BLaER1 (cell line): ENCODE measurements around the gene PFAS.
A peak's percentile ranks its signal among the peaks of the same experiment; 100 is the strongest.

Experiments used
- H3K27ac ChIP-seq: shearing (Covaris generic); formaldehyde crosslinking; 2 replicates; pipeline ENCODE4 v1.8.1; 2022
- H3K27me3 ChIP-seq: shearing (Covaris generic); formaldehyde crosslinking; 2 replicates; pipeline ENCODE4 v1.8.1; 2022
- H3K36me3 ChIP-seq: shearing (Covaris generic); formaldehyde crosslinking; 2 replicates; pipeline ENCODE4 v1.8.1; 2022
- H3K4me1 ChIP-seq: shearing (Covaris generic); formaldehyde crosslinking; 2 replicates; pipeline ENCODE4 v1.8.1; 2022
- H3K4me2 ChIP-seq: shearing (Covaris generic); formaldehyde crosslinking; 2 replicates; pipeline ENCODE4 v1.8.1; 2022
- H3K4me3 ChIP-seq: shearing (Covaris generic); formaldehyde crosslinking; 2 replicates; pipeline ENCODE4 v1.8.1; 2022
- H3K9ac ChIP-seq: shearing (Covaris generic); formaldehyde crosslinking; 2 replicates; pipeline ENCODE4 v1.8.1; 2022
- H3K9me3 ChIP-seq: shearing (Covaris generic); formaldehyde crosslinking; 2 replicates; pipeline ENCODE4 v1.8.1; 2022
- H4K20me1 ChIP-seq: shearing (Covaris generic); formaldehyde crosslinking; 2 replicates; pipeline ENCODE4 v1.8.1; 2022
- Cebpa-rat ChIP-seq: shearing (Covaris generic); IDR thresholded peaks from 2 replicates; pipeline ENCODE4 v1.8.1; 2022

Gene PFAS

DNA sequence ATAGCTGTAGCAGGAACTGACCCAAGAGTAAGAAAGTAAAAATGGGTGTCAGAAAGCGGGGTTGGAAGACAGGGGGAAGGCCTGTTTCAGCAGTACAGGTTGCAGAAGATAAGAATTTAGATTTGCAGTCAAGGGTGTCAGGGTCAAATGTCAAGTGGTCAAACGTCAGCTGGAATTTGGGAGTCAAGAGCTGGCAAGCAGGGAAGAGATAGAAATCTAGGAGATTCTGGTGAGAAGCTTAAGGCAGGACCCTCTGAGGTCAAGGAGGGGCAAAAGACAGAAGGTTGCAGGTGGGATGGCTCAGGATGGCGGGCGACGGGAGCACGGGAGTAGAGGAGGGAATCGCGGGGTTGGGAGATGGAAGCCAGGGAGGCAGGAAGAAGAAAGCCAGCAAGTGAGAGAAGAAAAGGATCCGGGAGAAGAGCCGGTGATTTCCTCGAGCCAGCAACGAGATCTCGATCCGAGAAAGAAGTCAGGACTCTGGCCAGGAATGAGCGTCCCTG is 45.8 kb downstream of the PFAS start:
- peaks cover 38% of the 10 kb centered on the region for H3K4me1 ChIP-seq
- no peaks in the 10 kb centered on the region for H3K9me3 ChIP-seq
- H3K9ac ChIP-seq: peak overlapping the region; percentile 82
- 0 out of 2 replicates have a peak, but pooled peaks cover 10% of the 10 kb centered on the region for H3K36me3 ChIP-seq
- H4K20me1 ChIP-seq: no peaks in the 10 kb centered on the region
- peak overlapping the region; percentile 87 for H3K4me2 ChIP-seq
- TF ChIP-seq Cebpa-rat: no peak
- H3K27me3 ChIP-seq: no peaks in the 10 kb centered on the region
- H3K4me3 ChIP-seq: peak overlapping the region; percentile 78
- peak overlapping the region; percentile 89 for H3K27ac ChIP-seq

DNA sequence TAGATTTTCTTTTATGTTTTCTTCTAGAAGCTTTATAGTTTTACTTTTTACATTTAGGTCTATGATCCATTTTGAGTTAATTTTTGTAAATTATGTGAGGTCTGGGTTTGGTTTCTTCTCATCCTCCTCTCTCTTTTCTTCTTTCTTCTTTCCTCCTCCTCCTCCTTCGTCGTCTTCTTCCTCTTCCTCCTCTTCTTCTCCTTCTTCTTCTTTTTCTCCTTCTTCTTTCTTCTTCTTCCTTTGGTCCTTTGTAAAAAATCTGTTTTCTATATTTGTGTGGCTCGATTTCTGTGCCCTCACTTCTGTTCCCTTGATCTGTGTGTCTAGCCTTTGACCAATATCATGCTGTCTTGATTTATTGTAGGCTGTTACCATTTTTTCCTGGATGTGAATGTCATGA is 51.1 kb downstream of the PFAS start:
- H3K36me3 ChIP-seq: no peaks in the 10 kb centered on the region
- no peak overlapping the region for H3K4me3 ChIP-seq
- no peaks in the 10 kb centered on the region for H3K27me3 ChIP-seq
- no peak overlapping the region for H3K9ac ChIP-seq
- no peak for TF ChIP-seq Cebpa-rat
- H3K27ac ChIP-seq: no peak overlapping the region
- H3K4me1 ChIP-seq: peaks cover 8% of the 10 kb centered on the region; the same call in 1 of the 2 replicates
- no peaks in the 10 kb centered on the region for H3K9me3 ChIP-seq
- no peaks in the 10 kb centered on the region for H4K20me1 ChIP-seq
- peak overlapping the region; percentile 33; the same call in 1 of the 2 replicates for H3K4me2 ChIP-seq

DNA sequence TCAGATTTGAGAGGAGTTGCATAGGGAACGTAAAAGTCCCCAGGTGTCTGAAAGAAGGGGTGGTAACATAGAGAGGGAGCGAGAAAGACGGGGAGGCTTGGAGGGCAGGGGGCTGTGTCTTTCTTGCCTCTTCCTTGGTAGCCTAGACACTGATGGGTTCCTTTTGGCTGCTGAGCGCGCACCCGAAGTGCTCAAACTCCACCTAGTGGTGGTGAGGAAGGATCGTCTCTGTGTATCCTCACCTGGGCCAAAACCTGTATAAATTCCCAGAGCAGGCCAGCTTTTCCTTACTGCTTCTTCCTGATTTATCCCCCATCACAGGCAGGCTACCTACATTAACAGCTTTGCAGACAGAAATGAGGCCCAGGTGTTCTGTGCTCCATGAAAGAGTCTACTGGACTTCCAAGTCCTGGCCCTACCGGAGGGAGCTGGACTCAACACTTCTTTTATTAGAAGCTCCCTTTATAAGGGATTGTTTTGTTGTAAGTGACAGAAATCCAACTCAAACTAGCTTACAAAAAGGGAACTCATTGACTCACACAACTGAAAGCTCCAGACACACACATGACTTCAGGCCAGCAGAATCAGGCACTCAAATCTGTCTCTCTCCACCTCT is 51.6 kb downstream of the PFAS start:
- Histone ChIP-seq H3K4me3 (no peak overlapping the region), H3K27me3 (no peaks in the 10 kb centered on the region), H3K9me3 (no peaks in the 10 kb centered on the region), H3K27ac (no peak overlapping the region), H3K4me1 (peaks cover 7% of the 10 kb centered on the region; the same call in 1 of the 2 replicates), H3K9ac (no peak overlapping the region), H3K4me2 (peak overlapping the region; percentile 33; the same call in 1 of the 2 replicates), H3K36me3 (no peaks in the 10 kb centered on the region), H4K20me1 (no peaks in the 10 kb centered on the region)
- no peak for TF ChIP-seq Cebpa-rat

DNA sequence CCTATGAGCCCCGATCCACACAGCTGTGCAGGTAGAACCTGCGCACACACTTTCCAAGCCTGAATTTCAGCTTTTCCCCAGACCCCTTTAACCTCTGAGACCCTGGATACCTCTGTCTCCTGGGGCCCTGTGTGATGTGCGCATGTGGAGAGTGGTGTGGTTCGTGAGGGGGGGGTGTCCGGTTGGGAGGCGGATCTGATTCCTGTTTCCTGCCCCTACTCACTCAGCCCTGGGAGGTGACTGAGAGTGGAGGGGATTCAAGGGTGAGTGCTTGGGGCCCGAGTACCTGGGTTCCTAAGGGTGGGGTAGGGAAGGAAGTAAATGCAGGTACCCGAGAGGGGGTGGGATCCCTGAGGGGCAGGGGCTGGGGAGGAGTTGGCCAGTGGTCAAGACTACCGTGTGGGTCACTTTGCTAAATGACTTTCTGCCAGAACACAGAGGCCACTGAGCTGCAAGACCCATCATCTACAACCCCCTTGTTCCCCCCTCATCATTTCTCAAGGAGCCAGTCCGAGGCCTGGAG is 61.6 kb downstream of the PFAS start:
- no peak for TF ChIP-seq Cebpa-rat
- Histone ChIP-seq H3K4me2 (peak overlapping the region; percentile 62), H3K4me1 (peaks cover 14% of the 10 kb centered on the region), H3K27me3 (0 out of 2 replicates have a peak, but pooled peaks cover 3% of the 10 kb centered on the region), H3K36me3 (no peaks in the 10 kb centered on the region), H3K9me3 (no peaks in the 10 kb centered on the region), H3K9ac (no peak overlapping the region), H4K20me1 (no peaks in the 10 kb centered on the region), H3K4me3 (no peak overlapping the region), H3K27ac (no peak overlapping the region)

DNA sequence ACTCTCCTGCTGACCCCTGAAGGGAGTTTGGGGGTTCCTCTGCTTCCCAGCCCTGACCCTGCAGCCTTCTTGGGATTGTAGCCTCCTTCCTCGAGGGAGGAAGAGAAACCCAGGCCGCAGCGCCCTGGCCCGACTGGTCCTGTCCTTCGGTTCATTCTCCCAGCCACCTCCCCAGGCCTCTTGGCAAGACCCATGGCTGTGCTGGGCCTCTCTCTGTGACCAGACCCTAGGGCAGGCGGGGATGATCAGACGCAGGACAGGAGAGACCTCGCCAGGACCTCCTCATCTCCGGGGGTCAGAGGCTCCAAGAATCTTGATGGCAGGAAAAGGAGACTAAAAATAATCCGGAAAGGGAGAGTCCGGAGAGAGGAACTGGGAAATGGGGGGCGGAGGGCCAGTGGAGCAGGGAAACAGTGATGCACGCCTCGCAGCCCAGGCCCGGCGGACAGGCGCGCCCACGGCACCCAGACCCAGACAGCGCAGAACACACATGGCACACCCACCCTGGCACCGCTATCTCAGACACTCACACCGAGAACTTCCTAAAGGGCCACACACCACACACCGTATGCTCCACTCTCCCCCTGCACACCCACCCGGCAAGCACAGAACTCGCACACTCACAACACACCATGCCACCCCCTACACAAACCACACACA is 62.2 kb downstream of the PFAS start:
- no peaks in the 10 kb centered on the region for H4K20me1 ChIP-seq
- H3K36me3 ChIP-seq: no peaks in the 10 kb centered on the region
- peaks cover 20% of the 10 kb centered on the region for H3K4me1 ChIP-seq
- no peak overlapping the region for H3K4me3 ChIP-seq
- no peak overlapping the region for H3K4me2 ChIP-seq
- H3K9me3 ChIP-seq: no peaks in the 10 kb centered on the region
- no peak for TF ChIP-seq Cebpa-rat
- H3K27me3 ChIP-seq: 0 out of 2 replicates have a peak, but pooled peaks cover 3% of the 10 kb centered on the region
- no peak overlapping the region for H3K9ac ChIP-seq
- no peak overlapping the region for H3K27ac ChIP-seq

DNA sequence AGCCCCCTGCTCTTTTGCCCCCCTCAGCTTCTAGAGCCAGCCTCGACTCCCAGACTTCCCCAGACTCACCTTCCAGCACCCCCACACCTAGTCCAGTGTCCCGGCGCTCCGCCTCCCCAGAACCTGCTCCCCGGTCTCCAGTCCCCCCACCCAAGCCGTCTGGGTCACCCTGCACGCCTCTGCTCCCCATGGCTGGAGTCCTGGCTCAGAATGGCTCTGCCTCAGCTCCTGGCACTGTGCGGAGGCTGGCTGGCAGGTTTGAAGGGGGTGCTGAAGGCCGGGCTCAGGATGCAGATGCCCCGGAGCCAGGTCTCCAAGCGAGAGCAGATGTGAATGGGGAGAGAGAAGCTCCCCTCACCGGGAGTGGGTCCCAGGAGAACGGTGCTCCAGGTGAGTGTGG is 63.2 kb downstream of the PFAS start:
- Histone ChIP-seq H3K4me1 (peaks cover 25% of the 10 kb centered on the region), H3K27me3 (0 out of 2 replicates have a peak, but pooled peaks cover 3% of the 10 kb centered on the region), H4K20me1 (no peaks in the 10 kb centered on the region), H3K9me3 (no peaks in the 10 kb centered on the region), H3K4me3 (no peak overlapping the region), H3K27ac (no peak overlapping the region), H3K4me2 (no peak overlapping the region), H3K9ac (no peak overlapping the region), H3K36me3 (no peaks in the 10 kb centered on the region)
- TF ChIP-seq Cebpa-rat: no peak

DNA sequence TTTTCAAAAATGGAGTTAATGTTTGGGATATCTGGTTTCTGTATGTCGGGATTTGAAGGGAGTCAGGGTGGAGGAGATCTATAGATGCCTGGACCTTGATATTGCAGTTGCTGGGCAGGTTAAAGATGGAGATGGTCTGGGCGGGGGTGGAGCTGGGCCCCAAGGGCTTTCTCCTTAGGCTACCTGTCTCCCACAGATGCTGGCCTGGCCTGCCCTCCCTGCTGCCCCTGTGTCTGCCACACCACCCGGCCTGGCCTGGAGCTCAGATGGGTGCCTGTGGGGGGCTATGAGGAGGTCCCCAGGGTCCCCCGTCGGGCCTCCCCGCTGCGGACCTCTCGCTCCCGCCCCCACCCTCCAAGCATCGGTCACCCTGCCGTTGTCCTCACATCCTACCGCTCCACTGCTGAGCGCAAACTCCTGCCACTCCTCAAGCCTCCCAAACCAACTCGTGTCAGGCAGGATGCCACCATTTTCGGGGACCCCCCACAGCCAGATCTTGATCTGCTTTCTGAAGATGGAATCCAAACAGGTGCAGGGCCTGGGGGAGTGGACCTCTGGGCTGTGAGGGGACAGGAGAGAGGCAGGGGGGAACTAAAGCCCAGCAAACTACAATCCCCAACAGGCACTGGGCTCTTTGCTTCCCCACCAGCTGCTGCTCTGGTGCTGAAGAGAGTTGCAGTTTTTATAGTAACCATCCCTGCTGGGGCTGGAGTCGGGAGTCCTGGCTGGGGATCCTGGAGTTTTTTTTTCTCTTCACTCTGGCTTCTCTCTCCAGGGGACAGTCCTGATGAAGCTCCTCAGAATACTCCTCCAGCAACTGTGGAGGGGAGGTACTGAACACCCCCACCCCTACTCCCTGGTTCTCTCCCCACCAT is 63.9 kb downstream of the PFAS start:
- Histone ChIP-seq H4K20me1 (no peaks in the 10 kb centered on the region), H3K4me2 (no peak overlapping the region), H3K4me3 (no peak overlapping the region), H3K36me3 (no peaks in the 10 kb centered on the region), H3K4me1 (peaks cover 25% of the 10 kb centered on the region), H3K27me3 (0 out of 2 replicates have a peak, but pooled peaks cover 3% of the 10 kb centered on the region), H3K9ac (no peak overlapping the region), H3K27ac (no peak overlapping the region), H3K9me3 (no peaks in the 10 kb centered on the region)
- no peak for TF ChIP-seq Cebpa-rat

DNA sequence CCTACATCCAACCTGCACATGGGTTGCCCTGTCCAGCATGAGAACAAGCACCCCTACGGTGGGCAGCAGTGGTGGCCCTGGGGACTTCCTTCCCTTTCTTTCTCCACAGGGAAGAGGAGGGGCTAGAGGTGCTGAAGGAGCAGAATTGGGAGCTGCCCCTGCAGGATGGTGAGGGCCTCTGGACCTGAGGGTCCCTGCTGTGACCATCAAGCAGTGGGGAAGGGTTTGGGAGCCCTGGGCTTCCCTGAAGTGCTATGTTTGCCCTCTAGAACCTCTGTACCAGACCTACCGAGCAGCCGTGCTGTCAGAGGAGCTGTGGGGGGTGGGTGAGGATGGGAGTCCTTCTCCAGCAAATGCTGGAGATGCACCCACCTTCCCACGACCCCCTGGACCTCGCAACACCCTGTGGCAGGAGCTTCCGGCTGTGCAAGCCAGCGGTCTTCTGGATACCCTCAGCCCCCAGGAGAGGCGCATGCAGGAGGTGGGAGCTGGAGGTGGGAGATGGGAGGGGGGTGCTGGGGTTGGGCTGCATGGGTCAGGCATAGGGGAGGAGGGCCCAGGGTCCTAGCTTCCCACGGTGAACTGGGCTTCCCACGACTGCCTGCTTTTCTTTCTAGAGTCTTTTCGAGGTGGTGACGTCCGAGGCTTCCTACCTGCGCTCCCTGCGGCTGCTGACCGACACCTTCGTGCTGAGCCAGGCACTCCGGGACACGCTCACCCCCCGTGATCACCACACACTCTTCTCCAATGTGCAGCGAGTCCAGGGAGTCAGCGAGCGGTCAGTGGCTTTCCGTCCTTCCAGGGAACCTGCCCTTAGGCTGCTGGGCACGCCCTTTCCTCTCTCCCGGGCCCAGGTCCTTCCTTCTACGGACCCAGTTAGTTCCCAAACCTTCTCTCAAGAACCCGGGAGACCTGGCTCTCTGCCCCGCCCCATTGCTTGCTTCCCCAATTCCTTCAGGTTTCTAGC is 66.0 kb downstream of the PFAS start:
- peaks cover 25% of the 10 kb centered on the region for H3K4me1 ChIP-seq
- no peaks in the 10 kb centered on the region for H3K36me3 ChIP-seq
- H3K27me3 ChIP-seq: 0 out of 2 replicates have a peak, but pooled peaks cover 3% of the 10 kb centered on the region

More for the DNA sequence above, 66.0 kb downstream of the PFAS start:
- Histone ChIP-seq H4K20me1 (no peaks in the 10 kb centered on the region), H3K4me2 (no peak overlapping the region), H3K9me3 (no peaks in the 10 kb centered on the region), H3K4me3 (no peak overlapping the region), H3K27ac (no peak overlapping the region), H3K9ac (no peak overlapping the region)
- no peak for TF ChIP-seq Cebpa-rat
